GM23248 (cell line): ENCODE results near the gene PHYHD1.

Experiments
- EZH2 ChIP-seq: fragments of 200-600 bp; sonication (generic); IDR thresholded peaks from 2 replicates; pipeline ENCODE4 v1.6.1; 2018; ENCODE audit warnings: antibody characterized with exemption, mild to moderate bottlenecking; ENCODE audit not compliant: insufficient read depth, poor library complexity, severe bottlenecking
- EZH2phosphoT487 ChIP-seq: fragments of 200-600 bp; sonication (generic); IDR thresholded peaks from 2 replicates; pipeline ENCODE4 v1.6.1; 2018; ENCODE audit warnings: antibody characterized with exemption, moderate library complexity, mild to moderate bottlenecking, low read depth; ENCODE audit not compliant: insufficient read depth

DNA sequence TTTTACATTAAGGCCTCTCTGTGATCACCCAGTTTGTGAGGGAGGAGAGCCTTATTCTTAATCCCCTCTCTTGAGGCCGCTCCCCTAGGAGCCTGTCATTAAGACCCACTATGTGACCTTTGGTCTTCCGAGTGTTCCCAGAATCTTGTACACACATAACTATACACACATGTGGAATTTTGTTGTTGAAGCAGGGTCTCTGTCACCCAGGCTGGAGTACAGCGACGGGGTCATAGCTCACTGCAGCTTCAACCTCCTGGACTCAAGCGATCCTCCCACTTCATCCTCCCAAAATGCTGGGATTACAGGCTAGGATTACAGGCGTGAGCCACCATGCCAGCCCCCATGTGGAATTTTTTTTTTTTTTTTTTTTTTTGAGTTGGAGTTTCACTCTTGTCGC, 14.8 kb upstream of the PHYHD1 start:
- TF ChIP-seq EZH2 (no peak), EZH2phosphoT487 (no peak)
